Transverse colon (tissue), 4 donors: ENCODE data around the gene ZNF148. TPM values are rescaled to one million over a fixed set of nuclear protein-coding genes. Genes with fewer than 3 reads are reported as not detected.

Source experiments
- DNase-seq: peaks from one replicate; pipeline ENCODE4 v3.0.0-alpha.2; 2019
- H3K27ac ChIP-seq, 4 donors: fragments of 200-600 bp; sonication (generic); 2 replicates each; pipeline ENCODE4 v1.5.1; 2016 to 2018; ENCODE audit warnings: inconsistent platforms in 4 of 4
- H3K27me3 ChIP-seq: fragments of 200-600 bp; sonication (generic); 2 replicates; pipeline ENCODE4 v1.5.1; 2017; ENCODE audit warnings: inconsistent platforms
- H3K36me3 ChIP-seq, 4 donors: fragments of 200-600 bp; sonication (generic); 2 replicates each; pipeline ENCODE4 v1.5.1; 2017 to 2019; ENCODE audit warnings: inconsistent platforms in 4 of 4
- H3K4me1 ChIP-seq, 4 donors: fragments of 200-600 bp; sonication (generic); 2 replicates each; pipeline ENCODE4 v1.5.1; 2017 to 2020; ENCODE audit warnings: inconsistent platforms in 4 of 4
- H3K4me3 ChIP-seq, 4 donors: fragments of 200-600 bp; sonication (generic); 1 replicate in 1 of 4; 2 replicates in 3 of 4; pipeline versions ENCODE4 v1.5.1 to v1.6.1; 2017 to 2019; ENCODE audit warnings: inconsistent platforms in 4 of 4
- H3K9me3 ChIP-seq, 2 donors: fragments of 200-600 bp; sonication (generic); 2 replicates each; pipeline ENCODE4 v1.5.1; 2017 to 2019; ENCODE audit warnings: inconsistent platforms in 2 of 2
- EP300 ChIP-seq: sonication (generic); formaldehyde crosslinking; IDR thresholded peaks from one replicate; pipeline ENCODE4 v1.6.1; 2017; ENCODE audit warnings: antibody characterized with exemption, low read depth
- POLR2A ChIP-seq: fragments of 450-650 bp; IDR thresholded peaks from one replicate; pipeline ENCODE4 v1.6.1; 2016; ENCODE audit warnings: antibody characterized with exemption, mild to moderate bottlenecking, moderate library complexity
- POLR2AphosphoS5 ChIP-seq, 3 donors: sonication (generic); formaldehyde crosslinking; IDR thresholded peaks; one replicate each; pipeline ENCODE4 v1.6.1; 2016; ENCODE audit warnings: antibody characterized with exemption in 3 of 3
- WGBS, 2 donors: methylation state at CpG; one replicate each; pipeline ENCODE4 v1.1.5; 2018; ENCODE audit warnings: low coverage in 1 of 2; 5-methylcytosine and 5-hydroxymethylcytosine counted together
- in situ Hi-C, 4 donors: fragments of 200-750 bp; cut with MboI; loops; one replicate each; pipeline versions ENCODE4 v1.15.0 to v1.15.1; 2017; ENCODE audit warnings: low sequenced_read_pairs in 3 of 4, low pct_ligation_motif_present in 1 of 4, low pct_unique_long_range_greater_than_20kb in 1 of 4
- intact Hi-C: fragments of 100-400 bp; cut with DNase I; formaldehyde crosslinking; loops from one replicate; pipeline ENCODE4 v1.15.1; 2023; ENCODE audit warnings: low total_unique reads
- total RNA-seq, 4 donors: library from RNA; depleted of rRNA; stranded (reverse); fragments of >200 nt; gene quantifications; one replicate each; pipeline ENCODE4 v1.1.0, GENCODE V29; 2016
- TF ChIP-seq, protein P1 (sequence below), 5 experiments: fragments of 200-600 bp in 3 of 5; fragments of 450-650 bp in 2 of 5; sonication (generic) in 3 of 5; IDR thresholded peaks; 1 replicate in 2 of 5; 2 replicates in 3 of 5; pipeline ENCODE4 v1.5.1; 2016 to 2017; ENCODE audit warnings: antibody characterized with exemption in 5 of 5, inconsistent platforms in 3 of 5, mild to moderate bottlenecking in 2 of 5, moderate library complexity in 1 of 5

Gene ZNF148
- total RNA-seq, 4 donors from 2014 or later = 23.6 to 30.3 (median 27.6) TPM

DNA sequence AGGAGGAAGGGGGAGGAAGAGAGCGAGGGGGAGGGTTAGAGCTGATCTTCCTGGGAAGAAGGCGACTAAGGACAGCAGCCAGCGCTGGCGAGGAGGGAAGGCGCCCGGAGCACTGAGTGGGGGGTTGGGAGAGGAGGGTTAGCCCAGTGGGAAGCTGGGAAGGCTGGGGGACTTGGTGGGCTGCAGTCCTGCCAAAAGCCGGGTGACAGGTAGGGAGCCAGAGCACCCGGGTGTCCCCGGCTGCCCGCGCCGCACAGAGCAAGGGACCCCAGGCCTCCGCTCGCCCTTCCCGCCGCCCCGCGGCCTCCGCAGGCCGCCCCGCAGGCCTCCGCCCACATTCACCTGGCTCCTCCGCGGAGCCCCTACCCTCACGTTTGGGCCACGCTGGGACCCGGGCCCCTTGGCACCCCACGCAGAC lies 163.0 kb downstream of the ZNF148 start:
- TF ChIP-seq EP300 (no peak), POLR2AphosphoS5 (IDR thresholded peaks at IDR 0.05) (no peak), POLR2A (no peak)
- TF ChIP-seq, protein P1, sequence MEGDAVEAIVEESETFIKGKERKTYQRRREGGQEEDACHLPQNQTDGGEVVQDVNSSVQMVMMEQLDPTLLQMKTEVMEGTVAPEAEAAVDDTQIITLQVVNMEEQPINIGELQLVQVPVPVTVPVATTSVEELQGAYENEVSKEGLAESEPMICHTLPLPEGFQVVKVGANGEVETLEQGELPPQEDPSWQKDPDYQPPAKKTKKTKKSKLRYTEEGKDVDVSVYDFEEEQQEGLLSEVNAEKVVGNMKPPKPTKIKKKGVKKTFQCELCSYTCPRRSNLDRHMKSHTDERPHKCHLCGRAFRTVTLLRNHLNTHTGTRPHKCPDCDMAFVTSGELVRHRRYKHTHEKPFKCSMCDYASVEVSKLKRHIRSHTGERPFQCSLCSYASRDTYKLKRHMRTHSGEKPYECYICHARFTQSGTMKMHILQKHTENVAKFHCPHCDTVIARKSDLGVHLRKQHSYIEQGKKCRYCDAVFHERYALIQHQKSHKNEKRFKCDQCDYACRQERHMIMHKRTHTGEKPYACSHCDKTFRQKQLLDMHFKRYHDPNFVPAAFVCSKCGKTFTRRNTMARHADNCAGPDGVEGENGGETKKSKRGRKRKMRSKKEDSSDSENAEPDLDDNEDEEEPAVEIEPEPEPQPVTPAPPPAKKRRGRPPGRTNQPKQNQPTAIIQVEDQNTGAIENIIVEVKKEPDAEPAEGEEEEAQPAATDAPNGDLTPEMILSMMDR (IDR thresholded peaks at IDR 0.05) = no peak
- in situ Hi-C loops = no loop called here
- intact Hi-C loops = no loop called here
- no peak for DNase-seq
- H3K4me3 ChIP-seq = peak overlapping the region; percentile 36 to 61 (median 54)
- H3K4me1 ChIP-seq = peaks cover 9 to 18% (median 13%) of the 10 kb centered on the region in 4 donors
- peaks cover 26% of the 10 kb centered on the region for H3K27me3 ChIP-seq
- no peaks in the 10 kb centered on the region for H3K9me3 ChIP-seq
- no peaks in the 10 kb centered on the region for H3K36me3 ChIP-seq
- WGBS, 2 donors = 11% methylated on average over 14 of the region's 28 CpGs; no CpG with 5 or more reads in 1 of the 2 donors
- peak overlapping the region in 3 of 4 donors; percentile 9 to 65 (median 27) for H3K27ac ChIP-seq

DNA sequence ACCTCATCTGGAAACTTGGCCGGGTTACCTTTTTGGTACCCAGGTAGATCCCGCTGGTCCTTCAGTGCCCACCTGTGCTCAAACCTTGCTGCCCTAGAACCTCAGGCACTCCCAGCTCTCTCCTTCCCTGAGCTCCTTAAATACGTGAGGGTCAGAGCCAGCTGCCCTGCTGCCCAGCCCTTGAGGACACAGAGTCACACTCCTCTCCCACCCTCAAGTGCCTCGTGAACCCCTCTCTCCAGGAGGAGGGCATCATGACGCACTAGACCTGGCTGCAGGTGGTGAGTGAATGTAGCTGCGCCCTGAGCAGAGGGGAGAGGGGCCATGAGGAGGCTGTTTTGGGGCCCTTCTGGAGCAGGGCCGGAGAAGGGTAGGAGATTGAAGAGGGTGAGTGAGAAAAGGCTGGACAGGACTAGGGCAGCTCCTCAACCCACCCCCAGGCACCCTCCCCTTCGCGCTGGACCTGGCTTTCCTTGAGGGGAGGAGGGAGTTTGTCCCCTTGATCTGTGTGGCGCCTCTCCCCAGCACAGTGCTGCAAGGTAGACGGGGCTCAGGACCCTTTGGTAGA lies 163.5 kb downstream of the ZNF148 start:
- Histone ChIP-seq H3K27ac (peak overlapping the region in 1 of 4 donors; percentile 65), H3K4me1 (peaks cover 9 to 18% (median 13%) of the 10 kb centered on the region in 4 donors), H3K9me3 (no peaks in the 10 kb centered on the region), H3K36me3 (no peaks in the 10 kb centered on the region), H3K27me3 (peaks cover 26% of the 10 kb centered on the region), H3K4me3 (peak overlapping the region in 3 of 4 donors; percentile 36 to 61 (median 58))
- TF ChIP-seq, protein P1 (IDR thresholded peaks at IDR 0.05) = no peak
- no peak for TF ChIP-seq POLR2AphosphoS5 (IDR thresholded peaks at IDR 0.05)
- TF ChIP-seq EP300 = no peak
- no peak for TF ChIP-seq POLR2A
- DNase-seq = no peak
- intact Hi-C loops (no loop called here), in situ Hi-C loops (no loop called here)
- WGBS, 2 donors = 76 to 90% methylated on average over 2 to 11 of the region's 11 CpGs

DNA sequence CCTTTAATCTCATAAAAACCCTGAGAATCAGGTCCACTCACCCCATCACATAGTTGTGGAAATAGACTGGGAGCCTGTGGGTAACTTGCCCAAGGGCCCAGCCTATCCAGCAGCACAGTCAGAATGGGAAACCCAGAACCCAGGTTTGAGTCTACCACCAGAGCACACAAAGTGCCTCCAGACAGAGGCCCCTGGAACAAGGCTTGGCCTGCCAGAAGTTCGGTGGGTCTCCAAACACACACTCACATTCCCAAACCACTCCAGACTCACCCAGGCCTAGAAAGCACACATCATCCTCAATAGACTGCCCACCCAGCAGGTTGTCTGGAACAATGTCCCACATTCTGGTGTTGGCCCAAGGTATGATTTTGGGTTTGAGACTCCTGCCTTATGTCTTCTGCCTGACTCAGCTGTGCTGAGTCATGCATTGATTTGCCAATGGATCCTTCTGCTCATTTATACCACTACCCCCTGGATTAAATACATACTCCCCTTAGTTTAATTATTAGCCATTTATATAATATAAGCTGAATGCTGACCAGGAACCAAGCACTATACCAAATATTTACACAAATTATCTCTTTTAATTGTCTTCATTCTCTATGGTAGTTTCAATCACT lies 167.1 kb downstream of the ZNF148 start:
- no peak for DNase-seq
- H3K4me3 ChIP-seq = no peak overlapping the region
- intact Hi-C loops = no loop called here
- H3K9me3 ChIP-seq = no peaks in the 10 kb centered on the region
- WGBS, 2 donors = 85% methylated on average over 1 of the region's 1 CpG; no CpG with 5 or more reads in 1 of the 2 donors
- peak overlapping the region in 1 of 4 donors; percentile 62 for H3K27ac ChIP-seq
- in situ Hi-C loops = no loop called here
- no peaks in the 10 kb centered on the region for H3K36me3 ChIP-seq
- peaks cover 19% of the 10 kb centered on the region for H3K27me3 ChIP-seq
- H3K4me1 ChIP-seq = peaks cover 8 to 18% (median 13%) of the 10 kb centered on the region in 4 donors
- TF ChIP-seq, protein P1 (IDR thresholded peaks at IDR 0.05) = no peak
- TF ChIP-seq POLR2AphosphoS5 (IDR thresholded peaks at IDR 0.05) (no peak), EP300 (no peak), POLR2A (no peak)

GRCh38 chr3:125207507-125207906 lies 167.6 kb downstream of the ZNF148 start:
- peaks cover 3 to 13% (median 8%) of the 10 kb centered on the region in 4 donors for H3K4me1 ChIP-seq
- no peaks in the 10 kb centered on the region for H3K9me3 ChIP-seq
- peak overlapping the region in 1 of 4 donors; percentile 62 for H3K27ac ChIP-seq
- no peak for DNase-seq
- no peaks in the 10 kb centered on the region for H3K36me3 ChIP-seq
- in situ Hi-C loops = no loop called here
- no peak overlapping the region for H3K4me3 ChIP-seq
- 62 to 63% methylated on average over 4 to 7 of the region's 7 CpGs for WGBS, 2 donors
- intact Hi-C loops = no loop called here
- peaks cover 13% of the 10 kb centered on the region for H3K27me3 ChIP-seq
- TF ChIP-seq, protein P1 (IDR thresholded peaks at IDR 0.05) = no peak
- no peak for TF ChIP-seq POLR2AphosphoS5 (IDR thresholded peaks at IDR 0.05)
- TF ChIP-seq POLR2A = no peak
- no peak for TF ChIP-seq EP300
